HG03460 (cell line): ENCODE measurements around the gene ITGAL.
"Not testable (repeated sequence)": the region's sequence is repeated elsewhere in the genome, so short reads cannot be mapped to it uniquely, and the experiment has no call there.

Source experiments
- ATAC-seq: cut with Tn5 transposase; IDR thresholded peaks from one replicate; pipeline ENCODE4 v1.9.1; 2021; ENCODE audit not compliant: unreplicated experiment

ITGAL gene

GRCh38 chr16:30491229-30491628, 18.7 kb downstream of the ITGAL start:
- no peak for ATAC-seq

GRCh38 chr16:30491744-30492308, 19.3 kb downstream of the ITGAL start:
- no peak for ATAC-seq

DNA sequence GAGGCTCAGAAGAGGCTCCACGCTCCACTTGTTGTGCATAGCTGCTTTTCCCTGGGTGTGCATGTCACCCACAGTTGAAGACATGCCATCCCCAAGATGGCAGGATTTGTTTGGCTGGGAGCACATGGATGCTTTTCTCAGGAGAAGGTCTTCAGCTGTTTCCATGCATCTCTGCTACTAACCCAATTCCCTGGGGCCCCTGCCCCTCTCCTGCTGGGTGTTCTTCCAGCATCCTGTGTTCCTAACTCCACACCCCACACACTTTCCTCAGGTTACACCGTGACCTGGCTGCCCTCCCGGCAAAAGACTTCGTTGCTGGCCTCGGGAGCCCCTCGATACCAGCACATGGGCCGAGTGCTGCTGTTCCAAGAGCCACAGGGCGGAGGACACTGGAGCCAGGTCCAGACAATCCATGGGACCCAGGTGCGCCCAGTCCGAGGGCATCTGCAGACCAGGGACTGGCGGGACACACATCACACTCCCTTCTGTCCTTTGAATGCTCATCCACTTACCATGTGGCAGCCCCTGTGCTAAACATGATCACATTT, 21.5 kb downstream of the ITGAL start:
- no peak for ATAC-seq

GRCh38 chr16:30494709-30495108, 22.2 kb downstream of the ITGAL start:
- ATAC-seq, result no peak

DNA sequence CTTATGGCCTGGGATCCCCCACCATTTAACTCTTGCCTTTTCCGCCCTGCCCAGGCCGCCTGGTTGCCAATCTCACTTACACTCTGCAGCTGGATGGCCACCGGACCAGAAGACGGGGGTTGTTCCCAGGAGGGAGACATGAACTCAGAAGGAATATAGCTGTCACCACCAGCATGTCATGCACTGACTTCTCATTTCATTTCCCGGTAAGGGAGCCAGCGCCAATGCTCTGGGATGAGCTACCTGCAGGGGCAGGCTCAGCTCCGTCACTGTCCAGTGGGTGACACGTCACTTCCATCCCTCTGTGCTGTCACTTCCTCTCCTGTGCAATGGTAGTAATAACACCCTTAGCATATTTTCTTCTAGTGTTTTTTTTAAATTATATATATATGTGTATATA, 26.7 kb downstream of the ITGAL start:
- ATAC-seq, result no peak

- no peak for ATAC-seq
These were observed 31.1 kb downstream of the ITGAL start for GRCh38 chr16:30503403-30504296.

DNA sequence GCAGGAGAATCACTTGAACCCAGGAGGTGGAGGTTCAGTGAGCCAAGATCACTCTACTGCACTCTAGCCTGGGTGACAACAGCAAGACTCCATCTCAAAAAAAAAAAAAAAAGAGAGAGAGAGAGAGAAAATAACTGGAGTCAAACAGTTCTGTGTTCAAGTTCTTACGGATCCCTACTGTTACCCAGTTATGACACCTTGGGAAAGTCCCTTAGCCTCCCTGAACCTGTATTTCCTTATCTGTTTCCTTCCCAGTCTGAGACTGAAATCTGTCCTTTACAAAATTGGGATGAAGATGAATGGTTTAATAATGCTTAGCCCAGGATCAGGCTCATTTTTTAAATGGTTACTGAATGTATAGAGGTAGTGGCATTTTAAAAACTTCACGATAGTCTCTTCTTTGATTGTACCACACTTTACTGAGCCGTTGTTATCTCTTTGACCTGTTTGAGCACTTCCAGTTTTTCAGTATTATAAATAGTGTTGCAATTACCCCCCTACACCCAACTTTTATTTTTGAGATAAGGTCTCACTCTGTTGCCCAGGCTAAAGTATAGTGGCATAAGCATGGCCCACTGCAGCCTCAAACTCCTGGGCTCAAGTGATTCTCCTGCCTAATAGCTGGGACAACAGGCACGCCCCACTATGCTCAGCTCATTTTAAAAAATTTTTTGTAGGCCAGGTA, 36.7 kb downstream of the ITGAL start:
- no peak for ATAC-seq

- no peak for ATAC-seq
These were observed 37.9 kb downstream of the ITGAL start for GRCh38 chr16:30510376-30510938.

GRCh38 chr16:30511509-30511908, 39.0 kb downstream of the ITGAL start:
- no peak for ATAC-seq

- no peak for ATAC-seq
These were observed 42.7 kb downstream of the ITGAL start for GRCh38 chr16:30515275-30515674.

GRCh38 chr16:30518552-30518951, 46.0 kb downstream of the ITGAL start:
- no peak for ATAC-seq

DNA sequence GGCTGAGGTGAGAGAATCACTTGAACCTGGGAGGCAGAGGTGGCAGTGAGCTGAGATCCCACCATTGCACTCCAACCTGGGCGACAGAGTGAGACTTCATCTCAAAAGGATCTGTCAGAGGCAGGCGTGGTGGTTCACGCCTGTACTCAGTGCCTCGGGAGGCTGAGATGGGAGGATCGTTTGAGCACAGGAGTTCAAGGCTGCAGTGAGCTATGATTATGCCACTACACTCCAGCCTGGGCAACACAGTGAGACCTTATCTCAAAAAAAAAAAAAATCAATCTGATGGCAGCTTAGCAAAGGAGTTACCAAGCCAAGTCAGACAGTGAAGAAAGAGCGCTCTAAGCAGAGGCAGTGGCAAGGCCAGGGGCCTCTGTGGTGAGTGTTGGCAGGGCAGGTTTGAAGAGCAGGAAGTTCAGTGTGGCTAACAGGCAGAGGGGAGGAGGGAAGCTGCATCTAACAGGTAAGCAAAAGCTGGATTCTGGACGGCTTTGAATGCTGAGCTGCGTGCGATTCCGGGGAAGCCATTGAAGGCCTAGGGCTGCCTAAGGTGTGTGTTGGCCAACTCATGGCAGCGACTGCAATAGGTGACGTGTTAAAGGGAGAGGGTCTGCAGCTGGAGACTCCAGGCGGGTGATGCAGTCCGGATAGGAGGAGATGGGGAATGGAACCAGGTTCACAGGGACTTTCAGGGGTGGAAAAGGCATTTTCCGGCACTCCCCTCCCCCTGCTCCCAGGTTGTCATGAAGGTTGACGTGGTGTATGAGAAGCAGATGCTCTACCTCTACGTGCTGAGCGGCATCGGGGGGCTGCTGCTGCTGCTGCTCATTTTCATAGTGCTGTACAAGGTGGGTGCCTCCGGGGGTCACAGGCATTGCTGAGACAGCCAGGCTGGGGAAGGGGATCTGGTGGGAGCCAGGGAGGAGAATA, 46.8 kb downstream of the ITGAL start:
- no peak for ATAC-seq

DNA sequence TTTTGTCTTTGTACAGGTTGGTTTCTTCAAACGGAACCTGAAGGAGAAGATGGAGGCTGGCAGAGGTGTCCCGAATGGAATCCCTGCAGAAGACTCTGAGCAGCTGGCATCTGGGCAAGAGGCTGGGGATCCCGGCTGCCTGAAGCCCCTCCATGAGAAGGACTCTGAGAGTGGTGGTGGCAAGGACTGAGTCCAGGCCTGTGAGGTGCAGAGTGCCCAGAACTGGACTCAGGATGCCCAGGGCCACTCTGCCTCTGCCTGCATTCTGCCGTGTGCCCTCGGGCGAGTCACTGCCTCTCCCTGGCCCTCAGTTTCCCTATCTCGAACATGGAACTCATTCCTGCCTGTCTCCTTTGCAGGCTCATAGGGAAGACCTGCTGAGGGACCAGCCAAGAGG, 48.9 kb downstream of the ITGAL start:
- no peak for ATAC-seq

- ATAC-seq, result no peak
These were observed 49.5 kb downstream of the ITGAL start for GRCh38 chr16:30521873-30522641.

- ATAC-seq, result not testable (repeated sequence)
These were observed 50.3 kb downstream of the ITGAL start for GRCh38 chr16:30522702-30523463.

DNA sequence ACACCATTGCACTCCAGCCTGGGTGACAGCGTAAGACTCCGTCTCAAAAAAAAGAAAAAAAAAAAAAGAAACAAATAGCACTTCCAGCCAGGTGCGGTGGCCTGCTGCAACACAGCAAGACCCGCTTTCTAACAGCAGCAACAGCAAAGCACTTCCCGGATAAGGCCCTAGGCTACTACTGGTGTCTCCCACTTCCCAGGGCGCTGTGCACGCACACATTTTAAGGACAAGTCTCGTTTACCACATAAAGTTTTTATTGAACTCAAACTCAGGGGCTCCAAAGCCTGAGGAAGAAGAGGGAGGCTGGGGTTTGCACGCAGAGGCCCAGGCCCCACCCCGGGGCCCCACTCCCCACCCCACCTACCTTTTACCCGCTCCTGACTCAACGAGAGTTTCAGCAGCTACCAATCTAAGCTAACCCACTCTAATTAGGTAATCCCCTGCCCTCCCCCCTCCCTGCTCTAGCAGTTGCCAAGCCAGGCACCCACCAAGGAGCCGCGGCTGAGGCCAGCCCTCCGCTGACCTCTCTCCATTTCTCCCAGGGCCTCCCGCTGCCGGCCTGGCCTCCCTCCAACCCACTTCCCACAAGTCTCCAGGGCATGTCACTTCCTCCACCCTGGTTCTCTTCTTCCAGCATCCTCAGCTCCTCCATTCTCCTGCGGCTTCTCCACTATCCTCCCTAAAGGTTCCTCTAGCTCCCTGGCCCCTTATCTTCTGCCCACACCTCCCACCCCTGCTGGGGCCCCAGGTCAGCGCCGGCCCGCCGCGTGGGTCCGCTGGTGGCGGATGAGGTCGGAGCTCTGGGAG, 51.4 kb downstream of the ITGAL start:
- ATAC-seq, result no peak

- no peak for ATAC-seq
These were observed 52.3 kb downstream of the ITGAL start for GRCh38 chr16:30524575-30525568.
